Measurements from ENCODE around the gene UGT2B15.
"Not testable (repeated sequence)": the region's sequence is repeated elsewhere in the genome, so short reads cannot be mapped to it uniquely, and the experiment has no call there.

UGT2B15 gene

DNA sequence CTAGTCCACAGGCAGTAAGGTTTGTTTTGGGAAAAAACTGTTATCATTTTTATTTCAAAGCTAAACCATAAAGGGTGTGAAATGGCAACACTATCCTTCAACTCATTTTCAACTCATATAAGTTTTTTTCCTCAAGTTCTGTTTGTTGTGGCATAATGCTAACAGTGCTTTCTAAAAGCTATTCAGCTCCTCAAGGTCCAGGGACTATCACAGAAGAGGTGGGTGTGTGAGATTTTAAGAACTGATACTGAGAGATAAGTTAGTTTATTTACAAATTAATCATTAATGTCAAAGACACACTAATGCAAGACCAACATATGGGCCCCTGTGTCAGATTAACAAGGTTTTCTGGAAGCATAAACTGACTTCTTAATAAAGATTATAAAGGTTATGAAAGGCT, 11.8 kb downstream of the UGT2B15 start:
- in situ Hi-C loops (cut with MboI; ENCODE audit: low sequenced_read_pairs, unreplicated experiment): no loop called here
- no peak for DNase-seq (ENCODE audit: low spot score)

DNA sequence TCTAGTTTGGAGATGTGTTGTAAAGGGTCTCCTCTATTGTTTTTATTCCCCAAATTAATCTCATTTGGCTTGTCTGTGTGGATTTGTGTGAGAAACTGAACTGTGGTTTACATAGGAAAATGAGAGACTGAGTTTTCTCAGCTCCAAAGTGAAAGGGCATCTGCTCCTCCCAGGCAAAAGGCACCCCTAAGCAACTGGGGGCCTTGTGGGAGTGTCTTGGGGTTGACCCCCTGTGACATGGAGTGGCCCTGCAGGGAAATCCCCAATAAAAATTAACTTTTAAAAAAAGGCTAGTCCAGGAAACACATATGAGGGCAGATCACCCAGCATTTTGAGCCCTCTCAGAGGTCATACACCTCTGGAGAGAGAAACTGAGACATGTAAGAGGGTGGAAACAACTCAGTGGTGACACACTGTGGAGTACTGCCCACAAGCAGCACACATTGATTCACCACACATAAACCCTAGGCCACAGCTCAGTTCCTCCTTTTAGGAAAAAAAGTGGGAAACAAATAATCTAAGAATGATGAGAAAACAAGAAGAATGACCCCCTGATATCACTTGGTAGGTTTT, 13.3 kb downstream of the UGT2B15 start:
- DNase-seq (ENCODE audit: low spot score); in situ Hi-C loops (cut with MboI; ENCODE audit: low sequenced_read_pairs, unreplicated experiment): not testable (repeated sequence)

More for the DNA sequence above, 11.8 kb downstream of the UGT2B15 start:
- no peak for TF ChIP-seq CTCF (IDR thresholded peaks at IDR 0.05; ENCODE audit: borderline replicate concordance, control extremely low read depth, extremely low read depth, insufficient read depth, missing control alignments)

- in situ Hi-C loops (cut with MboI; ENCODE audit: low sequenced_read_pairs, unreplicated experiment); DNase-seq (ENCODE audit: low spot score): not testable (repeated sequence)
These were observed 13.9 kb downstream of the UGT2B15 start for GRCh38 chr4:68656445-68656973.

DNA sequence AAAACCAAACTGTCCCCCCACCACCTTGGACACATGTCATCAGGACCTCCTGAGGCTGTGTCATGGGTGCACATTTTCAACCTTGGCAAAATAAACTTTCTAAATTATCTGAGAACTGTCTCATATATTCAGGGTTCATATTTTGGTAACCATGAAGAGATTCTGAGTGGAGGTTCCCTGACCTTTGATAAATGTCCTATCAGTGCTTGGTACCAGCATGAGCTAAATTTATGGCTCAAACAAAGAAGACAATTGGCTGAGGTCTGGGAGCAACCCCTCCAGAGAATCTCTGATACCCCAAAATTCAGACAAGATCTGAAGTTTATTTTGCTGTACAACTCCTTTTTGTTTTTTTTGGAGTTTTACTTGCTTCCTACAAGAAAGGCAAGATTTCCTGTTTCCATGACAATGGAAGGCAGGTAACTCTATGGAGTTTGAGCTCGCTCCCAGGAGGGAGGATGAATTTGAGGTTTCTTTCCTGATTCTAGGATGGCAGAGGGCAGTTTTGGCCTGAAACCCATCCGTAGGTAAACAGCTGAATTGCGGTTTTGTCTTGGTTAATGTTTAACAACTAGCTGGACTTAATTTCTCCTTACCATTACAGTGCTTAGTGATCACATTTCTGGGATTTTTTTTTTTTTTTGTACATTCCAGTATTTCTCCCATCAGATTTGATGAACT, 14.5 kb downstream of the UGT2B15 start:
- in situ Hi-C loops (cut with MboI; ENCODE audit: low sequenced_read_pairs, unreplicated experiment): no loop called here
- no peak for TF ChIP-seq CTCF (IDR thresholded peaks at IDR 0.05; ENCODE audit: borderline replicate concordance, control extremely low read depth, extremely low read depth, insufficient read depth, missing control alignments)
- no peak for DNase-seq (ENCODE audit: low spot score)

DNA sequence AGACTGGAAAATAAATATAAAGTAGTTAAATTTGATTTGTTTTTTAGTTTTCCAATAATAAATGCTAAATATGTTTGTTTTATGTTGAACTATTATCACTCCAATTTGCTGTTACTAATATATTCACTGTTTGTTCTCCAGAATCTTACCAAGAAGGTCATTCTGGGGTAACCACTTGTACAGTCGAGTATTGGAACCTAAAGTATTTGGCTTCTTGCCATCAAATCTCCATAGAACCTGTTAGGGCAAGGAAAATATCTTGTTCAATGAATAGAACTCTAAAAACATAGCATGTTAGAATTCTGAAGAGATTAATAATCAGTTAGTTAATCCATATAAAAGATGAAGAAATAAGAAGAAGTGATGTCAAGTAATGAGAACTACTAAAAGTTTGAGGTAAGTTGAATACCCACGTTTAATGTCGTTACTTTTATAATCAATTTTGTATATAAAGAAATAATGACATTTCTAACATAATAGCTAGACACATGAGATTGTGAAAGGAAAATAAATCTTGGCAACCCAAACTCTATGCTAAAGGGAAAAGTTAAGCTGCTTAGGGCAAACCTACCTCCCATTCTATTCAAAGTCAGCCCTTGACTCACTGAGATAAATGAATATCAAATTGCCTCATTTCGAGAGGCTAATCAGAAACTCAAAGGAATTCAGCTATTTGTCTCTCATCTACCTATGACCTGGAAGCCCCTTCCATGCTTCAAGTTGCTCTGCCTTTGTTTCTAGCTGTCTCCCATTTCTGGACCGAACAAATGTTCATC, 15.3 kb downstream of the UGT2B15 start:
- TF ChIP-seq CTCF (IDR thresholded peaks at IDR 0.05; ENCODE audit: borderline replicate concordance, control extremely low read depth, extremely low read depth, insufficient read depth, missing control alignments): no peak
- in situ Hi-C loops (cut with MboI; ENCODE audit: low sequenced_read_pairs, unreplicated experiment): no loop called here
- DNase-seq (ENCODE audit: low spot score): no peak

DNA sequence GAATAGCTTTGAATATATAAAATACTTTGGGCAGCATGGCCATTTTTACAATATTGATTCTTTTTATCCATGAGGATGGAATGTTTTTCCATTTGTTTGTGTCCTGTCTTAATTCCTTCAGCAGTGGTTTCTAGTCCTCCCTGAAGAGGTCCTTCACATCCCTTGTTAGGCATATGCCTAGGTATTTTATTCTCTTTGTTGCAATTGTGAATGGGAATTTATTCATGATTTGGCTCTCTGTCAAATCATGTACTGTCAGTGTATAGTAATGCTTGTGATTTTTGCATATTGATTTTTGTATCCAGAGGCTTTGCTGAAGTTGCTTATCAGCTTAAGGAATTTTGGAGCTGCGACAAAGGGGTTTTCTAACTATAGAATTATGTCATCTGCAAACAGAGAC, 18.5 kb downstream of the UGT2B15 start:
- DNase-seq (ENCODE audit: low spot score): no peak
- no peak for TF ChIP-seq CTCF (IDR thresholded peaks at IDR 0.05; ENCODE audit: borderline replicate concordance, control extremely low read depth, extremely low read depth, insufficient read depth, missing control alignments)
- in situ Hi-C loops (cut with MboI; ENCODE audit: low sequenced_read_pairs, unreplicated experiment): no loop called here

- in situ Hi-C loops (cut with MboI; ENCODE audit: low sequenced_read_pairs, unreplicated experiment): no loop called here
- DNase-seq (ENCODE audit: low spot score): no peak
- TF ChIP-seq CTCF (IDR thresholded peaks at IDR 0.05; ENCODE audit: borderline replicate concordance, control extremely low read depth, extremely low read depth, insufficient read depth, missing control alignments): no peak
These were observed 40.1 kb downstream of the UGT2B15 start for GRCh38 chr4:68630371-68630770.

- DNase-seq (ENCODE audit: low spot score); in situ Hi-C loops (cut with MboI; ENCODE audit: low sequenced_read_pairs, unreplicated experiment): not testable (repeated sequence)
These were observed 47.7 kb downstream of the UGT2B15 start for GRCh38 chr4:68622731-68623130.

Measured in GM13976 (cell line).